Activated CD4-positive, alpha-beta T cell treated with anti-CD3 and anti-CD28 coated beads, Interleukin-2, amount 10 ng/mL, durations not matched to agents 24 days and 14 days (primary cell): Measurements from ENCODE around the gene EBP. TPM values are rescaled to one million over a fixed set of nuclear protein-coding genes. Genes with fewer than 3 reads are reported as not detected.
"Not testable (repeated sequence)": the region's sequence is repeated elsewhere in the genome, so short reads cannot be mapped to it uniquely, and the experiment has no call there.

Experiments used
- DNase-seq: peaks from one replicate; pipeline ENCODE4 v3.0.0; 2022
- H3K27ac Mint-ChIP-seq: one replicate; pipeline ENCODE4 v1.8.0; 2022; ENCODE audit warnings: mild to moderate bottlenecking, mixed read lengths
- H3K27me3 Mint-ChIP-seq: one replicate; pipeline ENCODE4 v1.8.0; 2022; ENCODE audit warnings: mixed read lengths
- H3K36me3 Mint-ChIP-seq: one replicate; pipeline ENCODE4 v1.8.0; 2022; ENCODE audit warnings: low read depth, mild to moderate bottlenecking, mixed read lengths
- H3K4me1 Mint-ChIP-seq: one replicate; pipeline ENCODE4 v1.8.0; 2021; ENCODE audit warnings: mixed read lengths
- H3K4me3 Mint-ChIP-seq: one replicate; pipeline ENCODE4 v1.8.0; 2022; ENCODE audit warnings: mild to moderate bottlenecking, moderate library complexity, mixed read lengths
- H3K9me3 Mint-ChIP-seq: one replicate; pipeline ENCODE4 v1.8.0; 2021; ENCODE audit warnings: mixed read lengths
- intact Hi-C: fragments of 100-400 bp; cut with micrococcal nuclease; formaldehyde crosslinking; loops from one replicate; pipeline ENCODE4 v1.15.1; 2023
- total RNA-seq: library from RNA; stranded (reverse); gene quantifications from 2 replicates; pipeline ENCODE4 v1.2.3, GENCODE V29; 2022

The EBP gene
- total RNA-seq, 1 donor from 2014 or later: 163 TPM

DNA sequence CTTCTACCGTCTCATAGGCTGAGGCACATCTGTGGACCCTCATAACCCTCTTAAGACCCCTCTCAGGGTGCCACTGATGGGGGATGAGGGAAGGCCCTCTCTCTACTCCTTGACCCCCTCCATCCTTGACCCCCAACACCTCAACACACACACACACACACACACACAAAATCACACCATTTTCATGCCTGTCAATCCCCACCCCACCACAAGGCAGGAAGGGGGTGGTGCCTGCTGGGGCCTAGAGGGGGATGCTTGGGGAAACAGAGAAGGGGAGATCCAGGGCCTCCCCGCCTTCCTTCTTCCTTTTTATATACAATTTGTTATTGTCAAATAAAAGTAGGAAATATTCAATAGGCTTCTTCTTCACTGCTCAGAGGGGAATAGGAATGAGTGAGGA is 1.2 kb upstream of the EBP start:
- H3K9me3 Mint-ChIP-seq: no peaks in the 10 kb centered on the region
- DNase-seq: peak; percentile 65
- intact Hi-C loops: no loop called here

DNA sequence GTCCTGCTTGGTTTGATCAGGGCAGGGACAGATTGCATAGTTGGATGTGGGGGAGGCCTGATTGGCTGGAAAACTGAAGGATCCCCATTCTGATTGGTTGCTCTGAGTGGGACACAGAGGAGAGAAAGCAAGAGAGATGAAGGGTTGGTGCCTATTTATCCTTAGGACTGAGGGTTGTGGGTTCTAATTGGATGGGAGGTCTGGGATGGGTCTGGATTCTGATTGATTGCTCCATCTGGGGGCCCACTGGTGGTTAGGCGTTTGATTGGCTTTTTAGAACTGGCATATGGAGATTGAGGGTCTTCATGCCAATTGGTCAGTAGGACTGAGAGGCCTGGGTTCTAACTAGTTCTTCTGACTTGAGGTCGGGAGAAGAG is 644 bp upstream of the EBP start:
- H3K4me1 Mint-ChIP-seq: peaks cover 19% of the 10 kb centered on the region
- no peaks in the 10 kb centered on the region for H3K27me3 Mint-ChIP-seq
- intact Hi-C loops: loop anchor here (1.0 kb wide), 4 partner anchors 13 to 53 kb away; partner anchors contain the start of genes FTSJ1, PORCN, RBM3 and TBC1D25
- peak overlapping the region; percentile 94 for H3K27ac Mint-ChIP-seq
- H3K36me3 Mint-ChIP-seq: peaks cover 14% of the 10 kb centered on the region
- no peaks in the 10 kb centered on the region for H3K9me3 Mint-ChIP-seq
- DNase-seq: peak; percentile 61
- H3K4me3 Mint-ChIP-seq: peak overlapping the region; percentile 90

More for the DNA sequence above, 1.2 kb upstream of the EBP start:
- peak overlapping the region; percentile 94 for H3K27ac Mint-ChIP-seq
- H3K4me1 Mint-ChIP-seq: peaks cover 19% of the 10 kb centered on the region
- H3K27me3 Mint-ChIP-seq: no peaks in the 10 kb centered on the region
- peak overlapping the region; percentile 90 for H3K4me3 Mint-ChIP-seq
- H3K36me3 Mint-ChIP-seq: peaks cover 14% of the 10 kb centered on the region

DNA sequence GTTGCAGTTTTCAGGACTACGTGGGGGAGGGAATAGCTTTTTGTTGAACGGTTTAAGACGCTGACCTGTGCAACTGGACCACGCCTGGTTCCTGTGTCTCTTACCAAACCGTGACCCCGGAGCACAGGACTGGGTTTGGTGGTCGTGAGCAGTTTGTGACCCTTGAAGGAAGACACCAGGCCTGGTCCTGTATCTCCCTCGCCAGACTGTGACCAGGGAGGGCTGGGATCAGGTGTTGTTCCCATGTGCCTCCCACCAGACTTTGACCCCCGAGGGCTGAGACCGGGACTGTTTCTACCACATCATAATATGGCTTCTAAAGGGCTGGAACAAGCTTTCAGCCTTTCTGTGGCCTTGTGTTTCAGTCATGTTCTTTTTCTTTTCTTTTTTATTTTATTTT is 683 bp downstream of the EBP start:
- peaks cover 18% of the 10 kb centered on the region for H3K36me3 Mint-ChIP-seq
- peak; percentile 58 for DNase-seq
- peak overlapping the region; percentile 94 for H3K27ac Mint-ChIP-seq
- H3K4me1 Mint-ChIP-seq: peaks cover 23% of the 10 kb centered on the region
- no peaks in the 10 kb centered on the region for H3K9me3 Mint-ChIP-seq
- intact Hi-C loops: no loop called here
- no peaks in the 10 kb centered on the region for H3K27me3 Mint-ChIP-seq
- peak overlapping the region; percentile 90 for H3K4me3 Mint-ChIP-seq

DNA sequence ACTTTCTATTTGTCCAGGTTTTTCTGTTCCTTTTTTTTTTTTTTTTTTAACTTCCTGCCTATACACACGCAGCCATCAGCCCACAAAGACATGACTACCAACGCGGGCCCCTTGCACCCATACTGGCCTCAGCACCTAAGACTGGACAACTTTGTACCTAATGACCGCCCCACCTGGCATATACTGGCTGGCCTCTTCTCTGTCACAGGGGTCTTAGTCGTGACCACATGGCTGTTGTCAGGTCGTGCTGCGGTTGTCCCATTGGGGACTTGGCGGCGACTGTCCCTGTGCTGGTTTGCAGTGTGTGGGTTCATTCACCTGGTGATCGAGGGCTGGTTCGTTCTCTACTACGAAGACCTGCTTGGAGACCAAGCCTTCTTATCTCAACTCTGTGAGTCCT is 2.1 kb downstream of the EBP start:
- Mint-ChIP-seq H3K9me3 (no peaks in the 10 kb centered on the region), H3K27me3 (no peaks in the 10 kb centered on the region), H3K36me3 (peaks cover 32% of the 10 kb centered on the region), H3K4me1 (peaks cover 28% of the 10 kb centered on the region), H3K4me3 (peak overlapping the region; percentile 90), H3K27ac (peak overlapping the region; percentile 76)
- intact Hi-C loops: no loop called here
- no peak for DNase-seq

DNA sequence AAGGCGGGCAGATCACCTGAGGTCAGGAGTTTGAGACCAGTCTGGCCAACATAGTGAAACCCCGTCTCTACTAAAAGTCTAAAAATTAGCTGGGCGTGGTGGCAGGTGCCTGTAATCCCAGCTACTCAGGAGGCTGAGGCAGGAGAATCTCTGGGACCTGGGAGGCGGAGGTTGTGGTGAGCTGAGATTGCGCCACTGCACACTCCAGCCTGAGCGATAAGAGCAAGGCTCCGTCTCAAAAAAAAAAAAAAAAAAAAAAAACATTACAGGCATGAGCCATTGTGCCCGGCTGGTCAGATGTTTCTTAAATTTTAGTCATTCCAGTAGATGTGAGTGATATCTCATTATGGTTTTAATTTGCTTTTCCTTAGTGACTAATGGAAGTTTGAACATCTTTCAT is 4.2 kb downstream of the EBP start:
- peaks cover 18% of the 10 kb centered on the region for H3K4me1 Mint-ChIP-seq
- H3K9me3 Mint-ChIP-seq, intact Hi-C loops, H3K27ac Mint-ChIP-seq, H3K27me3 Mint-ChIP-seq, DNase-seq, H3K4me3 Mint-ChIP-seq: not testable (repeated sequence)
- peaks cover 37% of the 10 kb centered on the region for H3K36me3 Mint-ChIP-seq

DNA sequence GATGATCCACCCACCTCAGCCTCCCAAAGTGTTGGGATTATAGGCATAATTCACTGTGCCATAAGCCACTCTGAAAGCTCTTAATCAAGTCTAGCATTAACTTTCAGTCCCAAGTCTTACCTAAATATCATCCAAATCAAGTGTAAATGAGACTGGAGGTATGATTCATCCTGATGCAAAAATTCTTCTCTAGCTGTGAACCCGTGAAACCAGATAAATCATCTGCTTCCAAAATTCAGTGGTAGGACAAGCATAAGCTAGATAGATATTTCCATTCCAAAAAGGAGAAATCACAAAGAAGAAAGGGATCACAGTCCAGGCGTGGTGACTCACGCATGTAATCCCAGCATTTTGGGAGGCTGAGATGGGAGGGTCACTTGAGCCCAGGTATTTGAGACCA is 9.1 kb downstream of the EBP start:
- no peak overlapping the region for H3K4me3 Mint-ChIP-seq
- H3K36me3 Mint-ChIP-seq: peaks cover 37% of the 10 kb centered on the region
- H3K9me3 Mint-ChIP-seq: no peaks in the 10 kb centered on the region
- H3K27ac Mint-ChIP-seq: no peak overlapping the region
- DNase-seq: no peak
- no peaks in the 10 kb centered on the region for H3K27me3 Mint-ChIP-seq
- intact Hi-C loops: no loop called here
- H3K4me1 Mint-ChIP-seq: peaks cover 23% of the 10 kb centered on the region

DNA sequence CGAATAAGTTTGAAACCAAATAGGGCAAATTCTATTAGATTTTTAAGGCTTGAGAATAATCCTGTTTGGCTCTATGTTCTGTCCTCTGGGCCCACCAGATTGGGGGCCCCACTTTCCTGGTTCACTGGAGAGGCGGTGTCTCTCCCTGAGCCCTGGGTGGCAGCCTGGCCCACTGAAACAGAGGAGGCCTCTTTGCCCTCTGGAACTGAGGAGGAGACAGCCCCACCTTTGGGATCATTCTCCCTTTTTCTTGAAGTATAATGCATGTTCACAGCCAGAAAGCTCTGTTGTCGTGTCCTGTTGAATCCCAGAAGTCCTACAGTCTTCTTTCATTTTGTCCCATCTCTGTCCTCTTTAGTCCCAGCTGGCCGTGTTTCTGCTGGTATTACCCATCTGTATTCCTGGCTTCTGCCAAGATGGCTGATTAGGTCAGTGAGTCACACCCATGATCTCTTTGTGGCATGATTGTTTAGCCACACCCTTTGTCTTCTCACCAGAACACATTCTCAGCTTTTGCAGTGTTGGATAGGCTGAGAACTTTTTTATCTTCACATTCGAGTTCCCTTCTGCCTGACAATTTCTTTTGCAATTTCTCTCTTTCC is 9.9 kb downstream of the EBP start:
- peak overlapping the region; percentile 11 for H3K4me3 Mint-ChIP-seq
- H3K9me3 Mint-ChIP-seq: no peaks in the 10 kb centered on the region
- H3K27me3 Mint-ChIP-seq: no peaks in the 10 kb centered on the region
- H3K27ac Mint-ChIP-seq: peak overlapping the region; percentile 85
- intact Hi-C loops: no loop called here
- peaks cover 22% of the 10 kb centered on the region for H3K4me1 Mint-ChIP-seq
- peaks cover 34% of the 10 kb centered on the region for H3K36me3 Mint-ChIP-seq
- peak; percentile 60 for DNase-seq

DNA sequence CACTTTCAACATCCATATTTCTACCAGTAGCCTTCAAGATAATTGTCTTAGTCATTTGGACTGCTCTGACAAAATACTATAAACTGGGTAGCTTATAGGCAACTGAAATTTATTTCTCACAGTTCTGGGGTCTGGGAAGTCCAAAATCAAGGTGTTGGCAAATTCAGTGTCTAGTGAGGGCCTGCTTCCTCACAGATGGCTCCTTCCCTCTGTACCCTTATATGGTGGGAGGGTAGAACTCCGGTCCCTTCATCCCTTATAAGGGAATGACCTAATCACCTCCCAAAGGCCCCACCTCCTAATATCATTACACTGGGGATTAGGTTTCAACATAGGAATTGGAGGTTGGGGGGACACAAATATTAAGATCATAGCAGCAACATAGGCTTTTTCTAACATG is 10.6 kb downstream of the EBP start:
- no peak for DNase-seq
- intact Hi-C loops: no loop called here
- H3K27me3 Mint-ChIP-seq: no peaks in the 10 kb centered on the region
- no peaks in the 10 kb centered on the region for H3K9me3 Mint-ChIP-seq
- peak overlapping the region; percentile 11 for H3K4me3 Mint-ChIP-seq
- H3K4me1 Mint-ChIP-seq: peaks cover 18% of the 10 kb centered on the region
- peak overlapping the region; percentile 85 for H3K27ac Mint-ChIP-seq
- peaks cover 28% of the 10 kb centered on the region for H3K36me3 Mint-ChIP-seq

DNA sequence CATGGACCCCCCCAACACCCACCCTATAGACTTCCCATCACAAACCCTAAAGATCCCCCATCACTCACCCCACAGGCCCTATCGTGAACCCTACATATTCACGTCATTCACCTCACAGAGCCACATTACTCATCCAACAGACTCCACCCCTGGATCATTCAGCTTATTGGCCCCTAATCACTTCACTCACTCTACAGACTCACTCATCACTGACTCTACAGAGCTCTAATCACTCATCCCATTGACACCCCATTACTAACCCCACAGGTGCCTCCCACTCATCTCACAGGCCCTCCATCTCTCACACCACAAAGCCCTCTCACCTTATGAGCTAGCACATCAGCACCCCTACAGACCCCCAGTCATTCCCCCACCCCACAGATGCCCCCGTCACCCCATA is 11.6 kb downstream of the EBP start:
- DNase-seq: no peak
- H3K36me3 Mint-ChIP-seq: peaks cover 20% of the 10 kb centered on the region
- H3K9me3 Mint-ChIP-seq: no peaks in the 10 kb centered on the region
- H3K4me3 Mint-ChIP-seq: no peak overlapping the region
- H3K4me1 Mint-ChIP-seq: peaks cover 18% of the 10 kb centered on the region
- intact Hi-C loops: no loop called here
- H3K27ac Mint-ChIP-seq: peak overlapping the region; percentile 48
- no peaks in the 10 kb centered on the region for H3K27me3 Mint-ChIP-seq

DNA sequence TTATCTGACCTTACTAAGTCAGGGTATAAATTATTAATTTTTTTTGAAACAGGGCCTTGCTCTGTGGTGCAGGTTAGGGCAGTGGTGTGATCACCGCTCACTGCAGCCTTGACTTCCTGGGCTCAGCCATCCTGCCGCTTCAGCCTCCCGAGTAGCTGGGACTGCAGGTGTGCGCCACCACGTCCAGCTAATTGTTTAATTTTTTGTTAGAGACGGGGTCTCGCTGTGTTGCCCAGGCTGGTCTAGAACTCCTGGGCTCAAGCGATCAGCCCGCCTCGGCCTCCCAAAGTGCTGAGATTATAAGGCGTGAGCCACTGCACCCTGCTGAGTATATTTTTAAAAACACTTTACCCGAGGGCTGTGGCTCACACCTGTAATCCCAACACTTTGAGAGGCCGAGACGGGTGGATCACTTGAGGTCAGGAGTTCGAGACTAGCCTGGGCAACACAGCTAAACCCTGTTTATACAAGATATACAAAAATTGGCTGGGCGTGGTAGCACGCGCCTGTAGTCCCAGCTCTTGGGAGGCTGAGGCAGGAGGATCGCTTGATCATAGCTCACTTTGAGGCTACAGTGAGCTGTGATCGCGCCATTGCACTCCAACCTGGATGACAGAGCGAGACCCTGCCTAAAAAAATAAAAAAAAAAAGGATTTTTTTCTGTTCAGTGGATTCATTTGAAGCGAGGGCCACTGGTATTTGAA is 17.2 kb downstream of the EBP start:
- Mint-ChIP-seq H3K27me3 (no peaks in the 10 kb centered on the region), H3K4me3 (peak overlapping the region; percentile 88), H3K36me3 (peaks cover 14% of the 10 kb centered on the region), H3K27ac (peak overlapping the region; percentile 96), H3K9me3 (no peaks in the 10 kb centered on the region), H3K4me1 (peaks cover 18% of the 10 kb centered on the region)
- intact Hi-C loops: loop anchor here (1.0 kb wide), 3 partner anchors 17 to 62 kb away; partner anchors contain the start of genes EBP, FTSJ1 and RBM3
- no peak for DNase-seq

DNA sequence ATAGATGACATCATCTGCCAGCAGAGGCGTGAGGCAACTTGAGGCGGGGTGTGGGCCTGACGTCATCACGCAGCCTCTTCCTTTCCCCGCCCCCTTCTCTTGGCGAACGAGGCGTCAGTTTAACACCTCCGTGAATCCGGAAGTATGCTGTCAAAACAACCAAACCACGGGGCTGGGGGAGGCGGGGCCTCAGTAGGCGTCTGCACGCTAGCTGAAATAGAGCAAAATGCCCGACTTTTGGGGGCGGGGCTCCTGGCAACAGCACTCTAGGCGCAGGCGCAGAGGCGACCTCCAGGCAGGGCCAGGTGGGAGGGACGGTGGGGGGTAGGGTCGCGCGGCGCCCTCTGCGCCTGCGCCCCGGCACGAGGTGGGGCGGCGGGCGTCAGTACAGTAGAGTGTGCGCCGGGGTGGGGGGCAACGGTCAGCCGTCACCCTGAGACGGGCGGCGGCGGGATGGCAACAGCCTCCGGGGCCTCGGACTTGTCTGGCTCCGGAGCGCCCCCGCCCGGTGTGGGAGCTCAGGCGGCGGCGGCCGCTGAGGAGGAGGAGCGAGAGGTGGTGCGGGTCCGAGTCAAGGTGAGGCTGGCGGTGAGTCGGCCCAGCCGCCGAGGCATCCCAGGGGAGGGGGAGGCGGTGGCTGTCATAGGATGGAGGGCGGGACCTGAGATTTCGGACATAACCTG is 17.9 kb downstream of the EBP start, which contains the start of gene TBC1D25:
TSS of gene TBC1D25 (plus strand) at position 370 of the 683 bp plus-strand sequence. CDS start at position 454, 84 bp downstream.
- peak; percentile 98 for DNase-seq
- H3K27ac Mint-ChIP-seq: peak within 1 kb of the TSS; percentile 96
- H3K36me3 Mint-ChIP-seq: peaks cover 15% of the 10 kb centered on the region
- intact Hi-C loops: loop anchor here (1.0 kb wide), 3 partner anchors 18 to 63 kb away; partner anchors contain the start of genes EBP, FTSJ1 and RBM3
- peaks cover 17% of the 10 kb centered on the region for H3K4me1 Mint-ChIP-seq
- H3K4me3 Mint-ChIP-seq: peak within 1 kb of the TSS; percentile 88
- no peaks in the 10 kb centered on the region for H3K27me3 Mint-ChIP-seq
- H3K9me3 Mint-ChIP-seq: no peaks in the 10 kb centered on the region

DNA sequence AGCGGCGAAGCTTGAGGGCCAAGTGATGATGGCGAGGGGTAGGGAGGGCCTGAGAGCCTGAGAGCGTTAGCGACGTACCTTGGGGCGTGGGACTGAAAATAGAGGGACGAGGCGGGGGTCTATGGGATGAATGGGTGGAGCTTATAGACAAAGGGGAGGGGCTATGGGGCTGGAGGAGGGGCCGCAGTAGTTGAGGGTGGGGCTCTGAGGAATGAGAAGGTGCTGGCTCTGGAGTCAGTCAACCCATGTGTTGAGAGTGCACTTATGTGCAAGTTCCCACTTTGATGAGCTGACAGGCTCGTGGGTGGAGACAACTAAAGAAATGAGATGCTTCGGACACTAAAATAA is 18.4 kb downstream of the EBP start:
- peak overlapping the region; percentile 96 for H3K27ac Mint-ChIP-seq
- H3K27me3 Mint-ChIP-seq: no peaks in the 10 kb centered on the region
- DNase-seq: peak; percentile 89
- intact Hi-C loops: no loop called here
- peaks cover 16% of the 10 kb centered on the region for H3K4me1 Mint-ChIP-seq
- no peaks in the 10 kb centered on the region for H3K9me3 Mint-ChIP-seq
- H3K36me3 Mint-ChIP-seq: peaks cover 18% of the 10 kb centered on the region
- H3K4me3 Mint-ChIP-seq: peak overlapping the region; percentile 88

DNA sequence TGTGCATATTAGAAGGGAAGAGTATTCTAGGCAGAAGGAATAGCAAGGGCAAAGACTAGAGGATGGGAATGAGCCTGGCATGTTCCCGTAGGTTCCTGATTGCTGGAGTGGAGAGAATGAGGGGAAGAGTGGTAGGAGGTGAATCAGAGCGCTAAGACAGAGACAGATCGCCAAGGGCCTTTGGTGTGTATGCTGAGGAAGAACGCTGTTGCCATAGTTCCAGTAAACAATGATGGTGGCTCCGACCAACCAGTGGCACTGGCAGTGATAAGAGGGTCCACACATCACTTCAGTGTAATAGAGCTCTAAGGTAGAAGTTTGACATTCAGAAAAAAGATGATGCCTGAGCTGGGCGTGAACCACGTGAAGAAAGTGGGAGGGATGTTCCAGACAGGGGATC is 18.9 kb downstream of the EBP start:
- Mint-ChIP-seq H3K27me3 (no peaks in the 10 kb centered on the region), H3K9me3 (no peaks in the 10 kb centered on the region), H3K4me1 (peaks cover 16% of the 10 kb centered on the region), H3K27ac (peak overlapping the region; percentile 96), H3K4me3 (peak overlapping the region; percentile 88), H3K36me3 (peaks cover 20% of the 10 kb centered on the region)
- intact Hi-C loops: no loop called here
- DNase-seq: peak; percentile 54
